WERI-Rb-1 (cell line): ENCODE measurements around the gene ADAM33.

Source experiments
- DNase-seq: peaks from one replicate; pipeline ENCODE4 v3.0.0-alpha.2; 2020
- H3K27ac ChIP-seq: fragments of 250-450 bp; sonication (Bioruptor Pico); 2 replicates; pipeline ENCODE4 v1.5.1; 2020; ENCODE audit warnings: mild to moderate bottlenecking, moderate library complexity
- H3K27me3 ChIP-seq: fragments of 250-450 bp; sonication (Bioruptor Pico); 2 replicates; pipeline ENCODE4 v1.5.1; 2021; ENCODE audit warnings: mild to moderate bottlenecking, low read depth, moderate library complexity; ENCODE audit not compliant: insufficient read depth, severe bottlenecking
- H3K36me3 ChIP-seq: fragments of 250-450 bp; sonication (Bioruptor Pico); 2 replicates; pipeline ENCODE4 v1.5.1; 2020; ENCODE audit warnings: mild to moderate bottlenecking, moderate library complexity
- H3K4me3 ChIP-seq: 2 replicates; pipeline ENCODE4 v1.5.1; 2011; ENCODE audit warnings: low read depth, mild to moderate bottlenecking, control low read depth, low read length
- H3K9me3 ChIP-seq: fragments of 250-450 bp; sonication (Bioruptor Pico); 2 replicates; pipeline ENCODE4 v1.5.1; 2021; ENCODE audit warnings: mild to moderate bottlenecking, moderate library complexity; ENCODE audit not compliant: severe bottlenecking
- TF ChIP-seq, protein P1 (sequence below): IDR thresholded peaks from 2 replicates; pipeline ENCODE4 v1.5.1; 2011; ENCODE audit warnings: low read depth, mild to moderate bottlenecking, control low read depth, inconsistent platforms, low read length

The ADAM33 gene

DNA sequence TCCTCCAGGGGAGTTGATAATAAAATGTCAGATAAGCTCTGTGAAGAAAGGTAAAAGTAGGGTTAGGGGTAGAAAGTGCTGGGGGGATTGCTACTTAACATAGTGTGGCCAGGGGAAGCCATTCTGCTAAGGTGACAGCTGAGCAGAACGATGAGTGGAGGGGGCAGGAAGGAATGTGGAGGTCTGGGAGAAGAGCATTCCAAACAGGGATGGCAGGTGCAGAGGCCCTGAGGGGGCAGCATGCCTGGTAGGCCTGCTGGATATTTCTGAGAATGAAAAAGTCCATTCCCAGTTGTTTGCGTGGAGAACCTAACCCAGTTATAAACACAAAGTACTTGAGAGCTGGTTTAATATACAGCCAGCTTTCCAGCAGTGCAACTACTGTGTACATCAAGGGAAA is 27.9 kb downstream of the ADAM33 start:
- Histone ChIP-seq H3K27me3 (no peaks in the 10 kb centered on the region), H3K4me3 (no peak overlapping the region), H3K36me3 (no peaks in the 10 kb centered on the region), H3K27ac (no peak overlapping the region), H3K9me3 (peaks cover 4% of the 10 kb centered on the region)
- TF ChIP-seq, protein P1, sequence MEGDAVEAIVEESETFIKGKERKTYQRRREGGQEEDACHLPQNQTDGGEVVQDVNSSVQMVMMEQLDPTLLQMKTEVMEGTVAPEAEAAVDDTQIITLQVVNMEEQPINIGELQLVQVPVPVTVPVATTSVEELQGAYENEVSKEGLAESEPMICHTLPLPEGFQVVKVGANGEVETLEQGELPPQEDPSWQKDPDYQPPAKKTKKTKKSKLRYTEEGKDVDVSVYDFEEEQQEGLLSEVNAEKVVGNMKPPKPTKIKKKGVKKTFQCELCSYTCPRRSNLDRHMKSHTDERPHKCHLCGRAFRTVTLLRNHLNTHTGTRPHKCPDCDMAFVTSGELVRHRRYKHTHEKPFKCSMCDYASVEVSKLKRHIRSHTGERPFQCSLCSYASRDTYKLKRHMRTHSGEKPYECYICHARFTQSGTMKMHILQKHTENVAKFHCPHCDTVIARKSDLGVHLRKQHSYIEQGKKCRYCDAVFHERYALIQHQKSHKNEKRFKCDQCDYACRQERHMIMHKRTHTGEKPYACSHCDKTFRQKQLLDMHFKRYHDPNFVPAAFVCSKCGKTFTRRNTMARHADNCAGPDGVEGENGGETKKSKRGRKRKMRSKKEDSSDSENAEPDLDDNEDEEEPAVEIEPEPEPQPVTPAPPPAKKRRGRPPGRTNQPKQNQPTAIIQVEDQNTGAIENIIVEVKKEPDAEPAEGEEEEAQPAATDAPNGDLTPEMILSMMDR: no peak
- no peak for DNase-seq

DNA sequence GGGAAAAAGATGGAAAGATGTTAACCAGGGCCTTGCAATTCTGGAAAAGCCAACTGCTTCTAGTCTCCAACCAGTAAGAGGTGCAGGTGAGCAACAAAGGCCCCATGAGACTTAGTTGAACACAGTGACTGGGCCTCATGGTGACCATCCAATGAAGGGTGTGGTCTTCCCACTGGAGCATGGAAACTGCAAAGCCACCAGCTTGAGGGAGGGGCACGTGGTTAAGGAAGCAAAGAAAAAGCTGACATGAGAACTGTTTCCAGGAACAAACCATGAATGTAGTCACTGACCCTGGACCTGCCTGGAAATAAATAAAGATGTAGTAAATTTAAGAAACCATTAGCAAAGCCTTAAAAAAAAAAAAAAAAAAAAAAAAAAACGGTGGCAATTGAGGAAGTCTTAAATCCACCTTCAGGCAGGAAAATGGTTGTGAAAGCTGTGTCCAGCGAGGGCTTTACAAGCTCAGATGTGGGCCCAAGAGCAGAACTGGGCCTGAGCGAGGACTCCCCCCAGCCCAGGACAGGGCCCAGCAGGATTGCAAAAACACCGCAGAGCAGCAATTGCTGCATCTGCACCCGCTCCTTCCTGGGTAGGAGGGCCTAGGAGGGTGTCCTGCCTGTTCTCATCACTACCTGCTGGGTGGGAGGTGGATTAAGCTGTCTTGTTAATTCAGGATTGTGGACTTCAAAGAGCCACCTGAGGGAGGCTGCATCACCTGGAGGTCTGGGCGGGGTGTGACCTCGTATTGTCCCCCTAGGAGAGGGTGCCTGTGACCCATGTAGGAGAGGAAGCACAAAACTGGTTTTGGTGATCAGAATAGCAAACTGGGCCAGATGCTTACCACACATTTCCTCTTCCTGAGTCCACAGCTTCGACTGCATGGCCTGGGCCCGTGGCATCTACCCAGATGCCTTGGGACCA is 28.9 kb downstream of the ADAM33 start:
- Histone ChIP-seq H3K4me3 (no peak overlapping the region), H3K27ac (no peak overlapping the region), H3K9me3 (peaks cover 4% of the 10 kb centered on the region), H3K27me3 (no peaks in the 10 kb centered on the region), H3K36me3 (no peaks in the 10 kb centered on the region)
- TF ChIP-seq, protein P1: no peak
- DNase-seq: no peak

DNA sequence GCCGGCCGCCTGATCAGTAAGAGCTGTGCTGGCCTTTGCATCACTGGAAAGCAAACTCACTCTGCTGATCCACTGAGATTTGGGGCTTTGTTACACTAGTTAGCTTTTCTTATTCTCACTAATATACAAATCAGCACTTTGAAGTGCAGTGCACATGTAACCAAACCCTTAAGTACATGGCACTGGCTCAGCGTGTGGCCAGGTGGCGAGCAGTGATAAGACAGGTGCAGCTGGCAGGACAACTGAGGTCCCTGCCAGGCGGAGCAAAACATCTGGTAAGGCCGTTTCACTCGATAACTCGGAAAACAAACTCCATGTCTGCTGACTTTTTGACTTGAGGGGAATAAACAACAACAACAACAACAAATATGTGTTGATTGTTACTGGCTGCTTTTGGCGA is 29.6 kb downstream of the ADAM33 start:
- no peak for DNase-seq
- no peak overlapping the region for H3K27ac ChIP-seq
- no peak overlapping the region for H3K4me3 ChIP-seq
- peaks cover 4% of the 10 kb centered on the region for H3K9me3 ChIP-seq
- TF ChIP-seq, protein P1: no peak
- H3K36me3 ChIP-seq: no peaks in the 10 kb centered on the region
- H3K27me3 ChIP-seq: no peaks in the 10 kb centered on the region

DNA sequence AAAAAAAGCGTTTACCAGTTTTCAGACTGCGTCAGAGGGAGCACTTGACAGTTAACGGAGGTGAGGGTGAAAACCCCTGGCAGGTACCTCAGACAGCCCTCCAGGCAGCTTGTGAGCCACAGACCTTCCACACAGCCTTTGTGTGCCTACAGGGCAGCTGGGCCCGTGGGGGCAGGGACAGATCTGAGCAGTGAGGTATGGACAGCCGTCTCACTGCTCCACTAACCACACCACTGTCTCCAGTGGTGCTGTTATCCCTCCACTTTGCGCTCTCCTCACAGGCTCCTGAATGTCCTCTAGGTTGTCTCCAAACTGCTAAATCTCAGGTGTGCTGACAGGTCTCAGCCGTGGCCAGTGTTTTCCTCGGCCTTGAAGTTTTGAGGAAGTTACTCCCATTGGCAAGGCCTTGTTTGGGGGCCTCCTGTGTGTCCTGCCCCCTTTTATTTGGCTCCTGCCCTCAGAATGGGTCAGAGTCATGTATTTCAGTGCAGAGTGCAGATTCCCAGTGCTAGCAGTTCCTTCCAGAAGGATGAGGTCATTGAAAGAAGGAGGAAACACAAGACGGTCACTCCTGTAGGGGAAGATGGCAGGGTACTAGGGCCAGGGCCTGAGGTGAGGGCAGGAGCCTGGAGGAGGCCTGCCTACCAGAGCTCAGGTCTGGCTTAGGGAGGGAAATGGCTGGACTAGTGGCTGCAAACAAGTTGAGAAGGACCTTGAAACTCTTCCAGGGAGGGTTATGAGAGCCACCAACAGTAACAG is 30.4 kb downstream of the ADAM33 start:
- no peak for DNase-seq
- TF ChIP-seq, protein P1: no peak
- Histone ChIP-seq H3K36me3 (no peaks in the 10 kb centered on the region), H3K27me3 (no peaks in the 10 kb centered on the region), H3K4me3 (no peak overlapping the region), H3K9me3 (peaks cover 4% of the 10 kb centered on the region), H3K27ac (no peak overlapping the region)

DNA sequence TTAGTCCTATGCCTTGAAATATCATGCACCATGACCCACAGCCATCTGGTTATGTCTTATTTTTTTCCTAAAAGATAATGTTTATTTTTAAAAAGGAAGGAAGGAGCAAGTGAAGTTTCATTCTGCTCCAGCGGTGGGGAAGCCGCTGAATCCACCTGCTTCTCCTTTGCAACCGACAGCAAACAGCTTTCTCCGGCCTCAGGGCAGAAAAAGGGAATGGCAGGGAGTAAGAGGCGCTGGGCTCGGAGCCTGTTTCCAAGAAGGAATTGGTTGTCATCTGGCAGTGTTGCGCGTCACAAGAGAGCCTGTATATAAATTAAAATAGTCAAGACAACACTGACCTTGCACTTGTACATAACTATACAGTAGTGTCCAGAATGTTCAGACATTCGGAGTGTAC is 32.9 kb downstream of the ADAM33 start:
- TF ChIP-seq, protein P1: no peak
- Histone ChIP-seq H3K27ac (no peak overlapping the region), H3K27me3 (no peaks in the 10 kb centered on the region), H3K4me3 (no peak overlapping the region), H3K9me3 (no peaks in the 10 kb centered on the region), H3K36me3 (no peaks in the 10 kb centered on the region)
- no peak for DNase-seq
